HG02981 (cell line): ENCODE results near the gene C6orf62.
"Not testable (repeated sequence)": the region's sequence is repeated elsewhere in the genome, so short reads cannot be mapped to it uniquely, and the experiment has no call there.

Source experiments
- ATAC-seq: cut with Tn5 transposase; IDR thresholded peaks from one replicate; pipeline ENCODE4 v1.9.1; 2021; ENCODE audit warnings: mild to moderate bottlenecking, moderate library complexity; ENCODE audit not compliant: unreplicated experiment

Gene C6orf62

GRCh38 chr6:24719125-24719971 lies at the start of gene C6orf62:
TSS of gene C6orf62 (minus strand) at chr6:24719154. CDS start at chr6:24718668, 486 bp downstream.
- no peak for ATAC-seq

GRCh38 chr6:24768361-24768760 lies 49.4 kb upstream of the C6orf62 start:
- no peak for ATAC-seq

- ATAC-seq = no peak
These were observed 47.9 kb upstream of the C6orf62 start for GRCh38 chr6:24766680-24767462.

GRCh38 chr6:24765968-24766367 lies 47.0 kb upstream of the C6orf62 start:
- ATAC-seq = not testable (repeated sequence)

- ATAC-seq = not testable (repeated sequence)
These were observed 46.2 kb upstream of the C6orf62 start for GRCh38 chr6:24764833-24765828.

GRCh38 chr6:24763578-24763977 lies 44.6 kb upstream of the C6orf62 start:
- ATAC-seq = no peak

GRCh38 chr6:24761851-24762250 lies 42.9 kb upstream of the C6orf62 start:
- no peak for ATAC-seq

GRCh38 chr6:24761193-24761835 lies 42.4 kb upstream of the C6orf62 start:
- no peak for ATAC-seq

- ATAC-seq = no peak
These were observed 41.3 kb upstream of the C6orf62 start for GRCh38 chr6:24760210-24760609.

GRCh38 chr6:24759718-24760117 lies 40.8 kb upstream of the C6orf62 start:
- no peak for ATAC-seq

- ATAC-seq = no peak
These were observed 38.7 kb upstream of the C6orf62 start for GRCh38 chr6:24757611-24758010.

GRCh38 chr6:24755279-24755678 lies 36.3 kb upstream of the C6orf62 start:
- no peak for ATAC-seq

- not testable (repeated sequence) for ATAC-seq
These were observed 35.4 kb upstream of the C6orf62 start for GRCh38 chr6:24754378-24754777.

GRCh38 chr6:24753545-24753944 lies 34.6 kb upstream of the C6orf62 start:
- no peak for ATAC-seq

- no peak for ATAC-seq
These were observed 34.1 kb upstream of the C6orf62 start for GRCh38 chr6:24752917-24753492.

GRCh38 chr6:24752503-24752902 lies 33.5 kb upstream of the C6orf62 start:
- no peak for ATAC-seq

GRCh38 chr6:24750878-24751277 lies 31.9 kb upstream of the C6orf62 start:
- not testable (repeated sequence) for ATAC-seq

- ATAC-seq = no peak
These were observed 30.3 kb upstream of the C6orf62 start for GRCh38 chr6:24749297-24749696.

GRCh38 chr6:24744911-24745310 lies 26.0 kb upstream of the C6orf62 start:
- ATAC-seq = no peak

GRCh38 chr6:24743944-24744335 lies 25.0 kb upstream of the C6orf62 start:
- ATAC-seq = no peak
